OCI-LY7 (cell line): ENCODE data around the gene PARP12.

Experiments
- CTCF ChIP-seq: fragments of 200-600 bp; sonication (generic); conservative IDR thresholded peaks from 2 replicates; pipeline ENCODE4 v1.5.1; 2014; ENCODE audit warnings: mild to moderate bottlenecking, antibody characterized with exemption, low read length, moderate library complexity, mixed read lengths
- EZH2phosphoT487 ChIP-seq: fragments of 200-600 bp; sonication (generic); IDR thresholded peaks from 2 replicates; pipeline ENCODE4 v1.6.1; 2018; ENCODE audit warnings: low read depth, borderline replicate concordance, mild to moderate bottlenecking, mixed run types, antibody characterized with exemption, low read length, moderate library complexity, mixed read lengths

- no peak for TF ChIP-seq CTCF
- no peak for TF ChIP-seq EZH2phosphoT487
Observed at GRCh38 chr7:140033779-140034363, 28.9 kb downstream of the PARP12 start.
